ENCODE measurements around the gene ADGRF4.
"Not testable (repeated sequence)": the region's sequence is repeated elsewhere in the genome, so short reads cannot be mapped to it uniquely, and the experiment has no call there.

The ADGRF4 gene

GRCh38 chr6:47724300-47724699 lies 25.9 kb downstream of the ADGRF4 start:
- DNase-seq = no peak
- in situ Hi-C loops (cut with HindIII; ENCODE audit: low pct_ligation_motif_present, low pct_unique_long_range_greater_than_20kb, low sequenced_read_pairs) = no loop called here

GRCh38 chr6:47727391-47727790 lies 29.0 kb downstream of the ADGRF4 start:
- in situ Hi-C loops (cut with HindIII; ENCODE audit: low pct_ligation_motif_present, low pct_unique_long_range_greater_than_20kb, low sequenced_read_pairs) = no loop called here

GRCh38 chr6:47729019-47729418 lies 30.6 kb downstream of the ADGRF4 start:
- DNase-seq = peak; percentile 4
- in situ Hi-C loops (cut with HindIII; ENCODE audit: low pct_ligation_motif_present, low pct_unique_long_range_greater_than_20kb, low sequenced_read_pairs) = no loop called here

More at GRCh38 chr6:47727391-47727790, 29.0 kb downstream of the ADGRF4 start:
- no peak for DNase-seq

- DNase-seq = no peak
- in situ Hi-C loops (cut with HindIII; ENCODE audit: low pct_ligation_motif_present, low pct_unique_long_range_greater_than_20kb, low sequenced_read_pairs) = no loop called here
Observed at GRCh38 chr6:47729457-47729856, 31.1 kb downstream of the ADGRF4 start.

GRCh38 chr6:47733879-47734558 lies 35.6 kb downstream of the ADGRF4 start:
- peak; percentile 39 for DNase-seq
- in situ Hi-C loops (cut with HindIII; ENCODE audit: low pct_ligation_motif_present, low pct_unique_long_range_greater_than_20kb, low sequenced_read_pairs) = no loop called here

- no peak for DNase-seq
- in situ Hi-C loops (cut with HindIII; ENCODE audit: low pct_ligation_motif_present, low pct_unique_long_range_greater_than_20kb, low sequenced_read_pairs) = no loop called here
Observed at GRCh38 chr6:47734831-47735481, 36.6 kb downstream of the ADGRF4 start.

- DNase-seq = no peak
- in situ Hi-C loops (cut with HindIII; ENCODE audit: low pct_ligation_motif_present, low pct_unique_long_range_greater_than_20kb, low sequenced_read_pairs) = no loop called here
Observed at GRCh38 chr6:47736083-47736700, 37.8 kb downstream of the ADGRF4 start.

GRCh38 chr6:47737406-47737805 lies 39.0 kb downstream of the ADGRF4 start:
- DNase-seq = no peak
- in situ Hi-C loops (cut with HindIII; ENCODE audit: low pct_ligation_motif_present, low pct_unique_long_range_greater_than_20kb, low sequenced_read_pairs) = no loop called here

GRCh38 chr6:47740714-47741113 lies 42.3 kb downstream of the ADGRF4 start:
- no peak for DNase-seq
- in situ Hi-C loops (cut with HindIII; ENCODE audit: low pct_ligation_motif_present, low pct_unique_long_range_greater_than_20kb, low sequenced_read_pairs) = no loop called here

- DNase-seq = peak; percentile 25
- in situ Hi-C loops (cut with HindIII; ENCODE audit: low pct_ligation_motif_present, low pct_unique_long_range_greater_than_20kb, low sequenced_read_pairs) = no loop called here
Observed at GRCh38 chr6:47741807-47742206, 43.4 kb downstream of the ADGRF4 start.

- in situ Hi-C loops (cut with HindIII; ENCODE audit: low pct_ligation_motif_present, low pct_unique_long_range_greater_than_20kb, low sequenced_read_pairs) = no loop called here
- DNase-seq = no peak
Observed at GRCh38 chr6:47743744-47744143, 45.4 kb downstream of the ADGRF4 start.

GRCh38 chr6:47745269-47745668 lies 46.9 kb downstream of the ADGRF4 start:
- in situ Hi-C loops (cut with HindIII; ENCODE audit: low pct_ligation_motif_present, low pct_unique_long_range_greater_than_20kb, low sequenced_read_pairs); DNase-seq: not testable (repeated sequence)

- in situ Hi-C loops (cut with HindIII; ENCODE audit: low pct_ligation_motif_present, low pct_unique_long_range_greater_than_20kb, low sequenced_read_pairs) = no loop called here
- DNase-seq = no peak
Observed at GRCh38 chr6:47749757-47750156, 51.4 kb downstream of the ADGRF4 start.

- no peak for DNase-seq
- in situ Hi-C loops (cut with HindIII; ENCODE audit: low pct_ligation_motif_present, low pct_unique_long_range_greater_than_20kb, low sequenced_read_pairs) = no loop called here
Observed at GRCh38 chr6:47752801-47753200, 54.4 kb downstream of the ADGRF4 start.

- no peak for DNase-seq
- in situ Hi-C loops (cut with HindIII; ENCODE audit: low pct_ligation_motif_present, low pct_unique_long_range_greater_than_20kb, low sequenced_read_pairs) = no loop called here
Observed at GRCh38 chr6:47759364-47759763, 61.0 kb downstream of the ADGRF4 start.

- in situ Hi-C loops (cut with HindIII; ENCODE audit: low pct_ligation_motif_present, low pct_unique_long_range_greater_than_20kb, low sequenced_read_pairs) = no loop called here
- DNase-seq = no peak
Observed at GRCh38 chr6:47762502-47762901, 64.1 kb downstream of the ADGRF4 start.

GRCh38 chr6:47766445-47766844 lies 68.1 kb downstream of the ADGRF4 start:
- in situ Hi-C loops (cut with HindIII; ENCODE audit: low pct_ligation_motif_present, low pct_unique_long_range_greater_than_20kb, low sequenced_read_pairs) = no loop called here
- no peak for DNase-seq

GRCh38 chr6:47767102-47767501 lies 68.7 kb downstream of the ADGRF4 start:
- in situ Hi-C loops (cut with HindIII; ENCODE audit: low pct_ligation_motif_present, low pct_unique_long_range_greater_than_20kb, low sequenced_read_pairs) = no loop called here
- no peak for DNase-seq

GRCh38 chr6:47769982-47770381 lies 71.6 kb downstream of the ADGRF4 start:
- DNase-seq = no peak
- in situ Hi-C loops (cut with HindIII; ENCODE audit: low pct_ligation_motif_present, low pct_unique_long_range_greater_than_20kb, low sequenced_read_pairs) = no loop called here

All from ACHN (cell line).